Right hindlimb (tissue), 1 donor: ENCODE results near the gene SLC26A8.
"Not testable (repeated sequence)": the region's sequence is repeated elsewhere in the genome, so short reads cannot be mapped to it uniquely, and the experiment has no call there.

Experiments
- DNase-seq: peaks from one replicate; pipeline ENCODE4 v3.0.0-alpha.2; 2018

SLC26A8 gene

DNA sequence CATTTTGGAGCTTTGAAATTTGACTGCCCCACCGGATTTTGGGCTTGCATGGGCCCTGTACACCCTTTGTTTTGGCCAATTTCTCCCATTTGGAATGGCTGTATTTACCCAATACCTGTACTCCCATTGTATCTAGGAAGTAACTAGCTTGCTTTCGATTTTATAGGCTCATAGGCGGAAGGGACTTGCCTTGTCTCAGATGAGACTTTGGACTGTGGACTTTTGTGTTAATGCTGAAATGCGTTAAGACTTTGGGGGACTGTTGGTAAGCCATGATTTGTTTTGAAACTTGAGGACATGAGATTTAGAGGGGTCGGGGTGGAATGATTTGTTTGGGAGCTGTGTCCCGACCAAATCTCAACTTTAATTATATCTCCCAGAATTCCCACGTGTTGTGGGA, 83.3 kb downstream of the SLC26A8 start:
- DNase-seq: not testable (repeated sequence)

DNA sequence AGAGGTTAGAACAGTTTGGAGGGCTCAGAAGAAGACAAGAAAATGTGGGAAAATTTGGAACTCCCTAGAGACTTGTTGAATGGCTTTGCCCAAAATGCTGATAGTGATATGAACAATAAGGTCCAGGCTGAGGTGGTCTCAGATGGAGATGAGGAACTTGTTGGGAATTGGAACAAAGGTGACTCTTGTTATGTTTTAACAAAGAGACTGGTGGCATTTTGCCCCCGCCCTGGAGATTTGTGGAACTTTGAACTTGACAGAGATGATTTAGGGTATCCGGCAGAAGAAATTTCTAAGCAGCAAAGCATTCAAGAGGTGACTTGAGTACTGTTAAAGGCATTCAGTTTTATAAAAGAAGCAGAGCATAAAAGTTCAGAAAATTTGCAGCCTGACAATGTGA, 84.4 kb downstream of the SLC26A8 start:
- not testable (repeated sequence) for DNase-seq

DNA sequence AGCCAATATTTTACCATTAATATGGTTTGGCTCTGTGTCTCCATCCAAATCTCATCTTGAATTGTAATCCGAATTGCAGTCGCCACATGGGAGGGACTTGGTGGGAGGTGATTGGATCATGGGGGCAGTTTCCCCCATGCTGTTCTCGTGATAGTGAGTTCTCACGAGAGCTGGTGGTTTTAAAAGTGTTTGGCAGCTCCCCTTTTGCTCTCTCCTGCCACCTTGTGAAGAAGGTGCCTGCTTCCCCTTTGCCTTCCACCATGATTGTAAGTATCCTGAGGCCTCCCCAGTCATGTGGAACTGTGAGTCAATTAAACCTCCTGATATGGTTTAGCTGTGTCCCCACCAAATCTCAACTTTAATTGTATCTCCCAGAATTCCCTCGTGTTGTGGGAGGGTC, 85.2 kb downstream of the SLC26A8 start:
- DNase-seq: not testable (repeated sequence)

DNA sequence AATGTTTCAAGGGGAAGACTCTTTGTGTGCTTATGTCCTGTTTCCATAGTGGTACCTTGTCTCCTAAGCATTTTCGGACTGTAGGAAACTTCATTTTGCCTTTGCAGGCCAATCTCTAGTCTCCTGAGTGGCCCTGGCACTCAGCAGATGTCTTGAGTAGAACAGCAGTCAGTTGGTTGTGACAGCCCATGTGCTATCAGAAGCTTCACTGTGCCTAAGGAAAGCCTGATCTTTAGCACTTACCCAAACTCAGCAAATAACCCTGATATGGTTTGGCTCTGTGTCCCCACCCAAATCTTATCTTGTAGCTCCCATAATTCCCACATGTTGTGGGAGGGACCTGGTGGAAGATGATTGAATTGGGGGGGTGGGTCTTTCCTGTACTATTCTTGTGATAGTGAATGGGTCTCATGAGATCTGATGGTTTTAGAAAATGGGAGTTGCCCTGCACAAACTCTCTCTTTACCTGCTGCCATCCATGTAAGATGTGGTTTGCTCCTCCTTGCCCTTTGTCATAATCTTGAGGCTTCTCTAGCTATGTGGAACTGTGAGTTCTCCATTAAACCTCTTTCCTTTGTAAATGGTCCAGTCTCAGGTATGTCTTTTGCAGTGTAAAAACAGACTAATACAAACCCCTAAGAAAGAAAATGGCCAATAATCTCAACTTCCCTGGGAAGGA, 87.6 kb downstream of the SLC26A8 start:
- DNase-seq: no peak

DNA sequence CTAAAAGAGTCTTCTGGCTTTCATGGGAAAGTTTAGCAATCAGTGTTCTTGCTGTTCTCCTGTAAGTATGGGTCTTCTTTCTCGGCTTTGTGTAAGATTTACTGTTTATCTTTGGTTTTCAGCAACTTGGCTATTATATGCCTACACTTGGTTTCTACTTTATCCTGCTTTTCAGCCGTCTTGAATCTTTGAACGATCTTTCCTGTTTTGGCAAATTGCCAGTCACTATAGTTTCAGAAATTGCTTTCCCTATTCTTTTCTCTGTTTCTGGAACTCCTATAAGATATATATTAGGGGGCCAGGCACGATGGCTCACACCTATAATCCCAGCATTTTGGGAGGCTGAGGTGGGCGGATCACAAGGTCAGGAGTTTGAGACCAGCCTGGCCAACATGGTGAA, 89.0 kb downstream of the SLC26A8 start:
- no peak for DNase-seq

DNA sequence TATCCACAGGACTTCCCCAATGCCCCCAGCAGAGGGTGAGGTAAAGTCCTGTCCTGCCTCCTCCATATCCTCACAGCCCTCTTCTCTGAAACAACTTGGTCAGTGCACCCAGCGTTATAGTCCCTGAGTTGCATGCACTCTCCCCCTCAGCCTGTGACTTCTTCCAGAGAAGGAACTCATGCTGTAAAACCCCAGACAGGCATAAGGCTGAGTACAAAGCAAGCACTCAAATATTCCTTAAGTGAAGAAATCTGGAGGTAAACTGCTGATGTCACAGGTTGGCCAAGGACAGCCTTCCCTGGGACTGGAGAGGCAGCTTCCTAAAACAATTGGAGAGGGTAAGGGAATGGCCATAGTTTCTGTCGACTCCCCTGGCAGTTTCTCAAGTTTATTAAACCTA, 90.6 kb downstream of the SLC26A8 start:
- no peak for DNase-seq

DNA sequence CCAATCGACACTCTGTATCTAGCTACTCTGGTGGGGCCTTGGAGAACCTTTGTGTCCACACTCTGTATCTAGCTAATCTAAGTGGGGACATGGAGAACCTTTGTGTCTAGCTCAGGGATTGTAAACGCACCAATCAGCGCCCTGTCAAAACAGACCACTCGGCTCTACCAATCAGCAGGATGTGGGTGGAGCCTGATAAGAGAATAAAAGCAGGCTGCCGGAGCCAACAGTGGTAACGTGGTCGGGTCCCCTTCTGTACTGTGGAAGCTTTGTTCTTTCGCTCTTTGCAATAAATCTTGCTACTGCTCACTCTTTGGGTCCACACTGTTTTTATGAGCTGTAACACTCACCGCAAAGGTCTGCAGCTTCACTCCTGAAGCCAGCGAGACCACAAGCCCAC, 92.6 kb downstream of the SLC26A8 start:
- DNase-seq: not testable (repeated sequence)

DNA sequence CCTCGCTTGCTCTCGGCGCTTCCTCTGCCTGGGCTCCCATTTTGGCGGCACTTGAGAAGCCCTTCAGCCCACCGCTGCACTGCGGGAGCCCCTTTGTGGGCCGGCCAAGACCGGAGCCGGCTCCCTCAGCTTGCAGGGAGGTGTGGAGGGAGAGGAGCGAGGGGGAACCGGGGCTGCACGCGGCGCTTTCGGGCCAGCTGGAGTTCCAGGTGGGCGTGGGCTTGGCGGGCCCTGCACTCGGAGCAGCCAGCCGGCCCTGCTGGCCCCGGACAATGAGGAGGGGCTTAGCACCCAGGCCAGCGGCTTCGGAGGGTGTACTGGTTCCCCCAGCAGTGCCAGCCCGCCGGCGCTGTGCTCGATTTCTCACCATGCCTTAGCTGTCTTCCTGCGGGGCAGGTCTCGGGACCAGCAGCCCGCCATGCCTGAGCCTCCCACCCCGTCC, 93.3 kb downstream of the SLC26A8 start:
- no peak for DNase-seq

DNA sequence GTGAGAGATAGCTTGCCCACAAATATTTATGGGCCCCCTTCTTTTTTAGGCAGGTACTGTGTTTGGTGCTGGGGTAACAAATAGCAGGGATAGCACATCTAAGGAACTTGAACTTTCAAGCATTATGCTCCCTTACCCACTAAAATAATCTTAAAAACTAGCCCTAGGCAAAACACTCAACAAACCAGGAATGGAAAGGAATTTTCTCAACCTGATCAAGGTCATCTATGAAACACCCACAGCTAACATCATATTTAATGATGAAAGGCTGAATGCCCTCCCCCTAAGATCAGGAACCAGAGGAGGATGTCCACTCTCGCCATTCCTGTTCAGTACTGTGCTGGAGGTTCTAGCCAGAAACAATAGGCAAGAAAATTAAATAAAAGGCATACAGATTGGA, 94.8 kb downstream of the SLC26A8 start:
- no peak for DNase-seq

DNA sequence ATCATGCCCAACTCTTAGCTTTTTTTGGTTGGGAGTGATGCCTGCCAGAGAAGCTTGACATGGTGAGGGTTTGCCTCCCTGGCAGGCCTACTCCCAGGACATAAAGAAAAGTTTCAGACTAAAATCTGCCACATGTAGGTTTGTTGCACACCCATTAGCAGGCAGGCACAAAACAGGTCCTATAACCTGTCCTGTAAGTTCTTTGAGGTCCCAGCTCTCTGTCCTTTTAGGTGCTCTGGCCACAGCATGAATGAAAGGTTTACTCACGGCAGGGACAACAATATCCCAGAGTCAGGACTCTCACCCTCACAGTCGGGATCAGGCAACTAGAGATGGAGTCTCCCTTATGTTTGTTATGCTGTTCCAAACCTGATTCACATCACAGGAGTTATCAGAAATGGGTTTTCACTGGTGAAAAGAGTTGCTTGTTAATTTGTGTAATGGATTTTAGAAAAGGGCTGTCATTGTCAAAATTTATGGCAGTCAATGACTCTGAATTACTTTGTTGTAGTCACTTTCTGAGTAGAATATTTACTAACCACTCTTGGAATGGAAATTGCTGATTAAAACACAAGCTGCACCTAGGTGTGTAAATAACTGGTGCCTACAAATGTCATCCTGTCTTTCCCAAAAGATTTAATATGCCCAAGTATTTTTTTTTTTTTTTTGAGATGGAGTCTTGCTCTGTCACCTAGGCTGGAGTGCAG, 97.8 kb downstream of the SLC26A8 start:
- DNase-seq: no peak

DNA sequence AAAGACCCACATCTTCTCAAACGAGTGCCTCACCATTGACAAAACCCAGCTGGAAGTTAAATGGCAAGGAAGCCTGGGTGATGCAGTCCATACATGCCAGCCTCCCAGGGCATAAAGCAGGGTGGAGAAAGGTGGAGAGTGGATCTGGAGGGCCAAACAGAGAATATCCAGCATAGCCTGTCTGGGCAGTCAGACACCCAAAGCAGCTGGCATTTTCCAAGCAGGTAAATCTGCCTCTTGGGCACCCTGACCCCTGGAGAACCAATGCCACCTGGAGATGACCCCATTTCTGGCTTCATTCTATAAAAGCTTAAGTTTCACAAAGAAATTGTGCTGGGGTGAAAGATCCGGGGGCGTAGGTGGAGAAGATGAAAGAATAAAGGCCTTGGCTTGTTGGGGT, 98.5 kb downstream of the SLC26A8 start:
- DNase-seq: no peak

DNA sequence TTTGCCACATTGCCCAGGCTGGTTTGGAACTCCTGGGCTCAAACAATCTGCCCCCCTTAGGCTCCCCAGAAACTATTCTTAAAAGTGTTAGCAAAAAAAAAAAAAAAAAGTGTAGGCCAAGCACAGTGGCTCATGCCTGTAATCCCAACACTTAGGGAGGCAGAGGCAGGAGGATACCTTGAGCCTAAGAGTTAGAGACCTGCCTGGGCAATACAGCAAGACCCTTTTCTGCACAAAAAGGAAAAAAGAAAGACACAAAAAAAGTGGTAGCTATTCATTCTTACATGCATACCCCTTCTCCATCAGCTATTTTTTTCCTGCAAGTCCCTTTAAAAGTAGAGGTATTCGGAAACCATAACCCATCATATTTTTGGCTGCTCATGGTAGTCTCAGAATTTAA, 100.3 kb downstream of the SLC26A8 start:
- DNase-seq: no peak

DNA sequence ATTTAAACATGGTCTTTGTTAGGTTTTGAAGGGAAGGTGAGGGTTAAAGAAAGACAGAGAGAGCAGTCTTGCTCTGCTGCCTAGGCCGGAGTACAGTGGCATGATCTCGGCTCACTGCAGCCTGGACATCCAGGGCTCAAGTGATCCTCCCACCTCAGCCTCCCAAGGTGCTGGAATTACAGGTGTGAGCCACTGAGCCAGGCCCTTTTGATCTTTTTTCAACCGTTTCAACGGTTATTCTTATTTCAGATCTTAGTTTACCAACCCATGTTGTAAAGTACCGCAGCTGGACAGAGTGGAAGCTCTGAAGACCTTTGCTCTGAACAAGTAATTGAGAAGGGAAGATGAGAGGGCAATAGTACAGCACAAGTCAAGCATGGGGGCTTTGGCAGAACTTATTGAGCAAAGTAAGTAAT, 102.3 kb downstream of the SLC26A8 start:
- no peak for DNase-seq

DNA sequence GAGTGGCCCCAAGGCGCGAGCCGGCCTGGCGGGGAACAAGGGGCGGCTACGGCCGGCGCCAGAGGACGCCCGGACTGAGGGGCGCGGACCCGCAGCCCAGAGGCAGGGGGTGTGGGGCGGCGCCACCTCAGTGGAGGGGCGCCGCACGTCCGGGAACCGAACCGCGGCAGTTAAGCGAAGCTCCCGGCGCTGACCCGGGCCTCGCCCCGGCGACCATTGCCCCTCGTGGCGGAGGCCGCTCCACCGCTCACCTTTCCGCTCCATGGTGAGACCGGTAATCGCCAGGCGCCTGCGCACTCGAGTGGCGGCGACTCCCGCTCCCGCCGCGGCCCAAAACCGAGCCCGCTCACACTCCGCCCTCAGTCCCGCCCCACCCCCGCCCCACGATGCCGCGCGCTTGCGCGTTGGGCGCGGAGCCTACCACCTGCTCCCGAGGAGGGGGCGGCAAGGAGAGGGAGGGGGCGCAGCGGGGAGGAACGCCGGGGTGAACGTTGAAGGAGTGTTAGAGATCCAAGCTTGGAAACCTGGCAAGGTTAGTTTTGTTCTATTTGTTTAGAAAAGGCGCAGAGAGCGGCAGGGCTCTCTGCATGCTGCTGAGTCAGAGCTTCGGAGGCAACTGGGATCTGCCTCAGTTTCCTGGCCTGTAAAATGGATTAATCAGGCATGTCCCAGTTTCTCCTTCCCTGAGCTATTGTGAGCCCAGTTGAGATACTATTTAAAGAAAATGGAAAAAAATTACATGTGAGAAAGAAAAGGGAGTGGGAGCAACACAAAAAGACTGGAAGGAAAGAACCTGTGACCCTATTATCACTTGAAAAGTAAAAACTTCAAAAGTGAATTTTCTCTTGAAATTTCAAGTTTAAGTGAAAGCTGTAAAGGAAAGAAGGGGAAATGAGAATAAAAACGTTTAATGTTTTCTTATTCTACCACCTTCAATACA, 103.4 kb downstream of the SLC26A8 start, which contains the start of gene SRPK1:
SRPK1 (minus strand) TSS at position 306 of the 940 bp plus-strand sequence; CDS start at position 264, 42 bp downstream.
- DNase-seq: peak; percentile 93

DNA sequence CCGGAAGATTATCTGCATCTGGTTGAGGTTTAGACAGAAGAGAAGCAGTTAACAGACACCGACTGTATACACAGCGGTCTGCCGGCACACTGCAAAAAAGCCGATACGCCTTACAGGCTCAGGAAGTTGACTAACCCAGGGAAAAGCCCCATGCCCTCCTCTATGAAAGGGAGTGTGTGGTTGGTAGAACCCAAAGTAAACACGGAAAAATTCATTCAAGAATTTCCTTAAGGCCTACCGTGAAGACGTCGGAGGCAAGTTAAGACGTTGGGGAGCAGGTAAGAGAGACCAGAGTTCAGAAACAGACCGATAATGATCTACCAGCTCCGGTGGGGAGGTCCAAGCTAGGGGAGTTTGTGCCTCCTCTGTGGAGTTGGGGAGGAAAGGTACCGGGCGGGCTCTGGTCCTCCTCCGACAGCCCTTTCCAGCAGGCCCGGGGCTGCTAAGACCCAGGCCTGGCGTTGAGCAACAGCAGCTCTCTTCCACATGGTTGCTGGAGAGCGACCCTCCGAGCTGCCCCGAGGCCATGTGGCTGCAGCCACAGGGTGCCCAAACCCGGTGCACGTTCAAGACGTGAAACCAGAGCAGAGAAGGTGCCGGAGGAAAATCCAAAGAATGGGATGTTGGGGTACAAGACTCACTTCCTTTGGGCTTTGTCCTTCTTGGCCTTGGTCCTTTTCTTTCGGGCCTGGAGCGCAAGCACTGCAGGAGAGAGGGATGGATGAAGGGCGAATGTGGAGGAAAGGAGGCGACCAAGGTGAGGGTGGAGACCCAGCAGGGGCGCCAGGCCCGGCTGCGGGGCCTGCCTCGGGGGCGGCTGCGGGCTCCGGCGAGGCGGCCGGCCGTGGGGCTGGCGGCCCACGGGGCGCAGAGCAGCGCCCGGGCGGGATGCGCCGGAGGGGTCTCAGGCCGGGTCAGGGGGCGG, 104.4 kb downstream of the SLC26A8 start:
- DNase-seq: peak; percentile 33

DNA sequence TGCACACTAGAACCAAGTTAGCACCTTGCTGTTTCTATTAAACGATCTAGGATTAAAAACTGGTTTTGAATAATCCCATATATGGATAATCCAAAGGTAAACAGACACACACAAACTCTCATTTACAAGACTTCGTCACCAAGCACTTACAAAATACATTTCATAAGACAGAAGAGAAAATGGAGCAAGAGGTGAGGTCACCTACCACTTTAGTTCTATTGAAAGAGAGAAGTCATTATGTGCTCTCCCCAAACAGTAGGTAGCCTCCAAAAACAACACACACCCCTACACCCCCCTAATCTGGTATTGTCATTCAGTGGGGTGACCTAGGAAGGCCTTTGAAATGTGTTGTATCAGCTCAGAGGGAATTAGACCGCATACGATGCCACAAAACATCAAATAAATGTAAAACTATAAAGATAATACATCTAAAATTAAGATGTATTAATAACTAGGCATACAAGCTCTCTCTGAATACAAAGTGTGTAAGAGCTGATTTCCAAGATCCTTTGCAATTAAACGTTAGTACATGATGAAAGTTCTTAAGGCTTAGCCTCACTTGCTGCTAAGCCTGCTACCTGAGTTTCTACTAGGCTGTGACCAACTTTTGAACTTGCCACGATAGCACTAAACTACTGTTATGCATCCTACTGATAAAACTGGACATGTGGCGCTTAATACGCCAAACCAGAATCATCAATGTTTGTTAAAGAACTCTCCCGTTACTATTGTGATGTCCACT, 105.2 kb downstream of the SLC26A8 start:
- DNase-seq: no peak

DNA sequence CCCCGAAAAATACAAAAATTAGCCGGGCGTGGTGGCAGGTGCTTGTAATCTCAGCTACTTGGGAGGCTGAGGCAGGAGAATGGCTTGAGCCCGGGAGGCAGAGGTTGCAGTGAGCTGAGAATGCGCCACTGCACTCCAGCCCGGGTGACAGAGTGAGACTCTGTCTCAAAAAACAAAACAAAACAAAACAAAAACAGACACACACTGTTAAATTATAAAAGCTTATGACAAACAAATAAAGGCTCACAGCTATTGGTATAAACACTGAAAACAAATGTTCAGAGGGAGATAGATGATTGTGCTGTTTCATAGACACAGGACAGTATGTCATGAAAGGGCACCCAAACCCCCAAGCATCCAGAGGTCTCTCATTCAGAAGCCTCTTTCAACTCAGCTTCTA, 107.5 kb downstream of the SLC26A8 start:
- not testable (repeated sequence) for DNase-seq

DNA sequence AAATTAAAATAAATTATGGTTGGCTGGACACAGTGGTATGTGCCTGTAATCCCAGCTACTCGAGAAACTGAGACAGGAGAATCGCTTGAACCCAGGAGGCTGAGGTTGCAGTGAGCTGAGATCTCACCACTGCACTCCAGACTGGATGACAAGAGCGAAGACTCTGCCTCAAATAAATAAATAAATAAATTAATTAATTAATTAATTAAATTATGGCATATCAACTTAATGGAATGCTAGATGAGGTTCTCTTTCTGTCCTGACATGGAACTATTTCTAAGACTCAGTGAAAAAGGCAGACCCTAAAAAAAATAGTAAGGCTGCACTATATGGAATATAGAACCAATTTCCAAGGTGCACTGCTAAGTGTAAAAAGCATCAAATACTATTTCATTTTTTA, 108.4 kb downstream of the SLC26A8 start:
- no peak for DNase-seq

DNA sequence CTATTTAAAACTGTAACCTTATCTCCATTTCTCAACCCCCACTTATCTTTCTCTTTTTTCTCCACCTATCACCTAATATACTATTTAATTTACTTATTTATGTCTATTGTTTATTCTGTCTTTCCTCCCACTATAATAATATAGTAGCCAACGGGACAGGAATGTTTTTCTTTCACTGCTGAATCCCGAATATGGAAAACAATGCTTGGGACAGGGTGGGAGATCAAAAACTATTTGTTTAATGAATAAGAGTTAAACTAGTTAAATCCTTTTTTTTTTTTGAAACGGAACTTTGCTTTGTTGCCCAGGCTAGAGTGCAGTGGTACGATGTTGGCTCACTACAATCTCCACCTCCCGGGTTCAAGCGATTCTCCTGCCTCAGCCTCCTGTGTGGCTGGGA, 109.9 kb downstream of the SLC26A8 start:
- no peak for DNase-seq

DNA sequence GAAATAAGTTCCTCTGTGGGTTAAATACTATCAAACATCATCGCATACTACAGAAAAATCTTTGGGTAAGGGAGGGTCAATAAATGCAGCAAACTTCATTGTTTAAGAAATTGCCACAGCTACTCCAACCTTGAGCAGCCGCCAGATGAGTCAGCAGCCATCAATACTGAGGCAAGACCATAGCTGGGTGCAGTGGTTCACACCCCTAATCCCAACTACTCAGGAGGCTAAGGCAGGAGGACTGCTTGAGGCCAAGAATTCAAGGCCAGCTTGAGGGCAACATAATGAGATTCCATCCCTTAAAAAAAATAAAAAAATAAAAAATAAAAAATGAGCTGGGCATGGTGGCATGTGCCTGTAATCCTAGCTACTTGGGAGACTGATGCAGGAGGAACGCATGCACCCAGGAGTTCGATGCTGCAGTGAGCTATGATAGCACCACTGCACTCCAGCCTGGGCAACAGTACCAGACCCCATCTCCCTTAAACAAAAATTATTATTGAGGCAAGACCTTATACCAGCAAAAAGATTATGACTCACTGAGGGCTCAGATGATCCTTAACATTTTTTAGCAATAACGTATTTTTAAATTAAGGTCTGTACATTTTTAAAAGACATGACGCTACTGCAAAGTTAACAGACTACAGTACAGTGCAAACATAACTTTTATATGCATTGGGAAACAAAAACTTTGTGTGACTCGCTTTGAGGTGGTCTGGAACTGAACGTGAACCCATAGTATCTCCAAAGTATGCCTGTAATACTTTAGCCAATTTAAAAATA, 112.4 kb downstream of the SLC26A8 start:
- DNase-seq: no peak

DNA sequence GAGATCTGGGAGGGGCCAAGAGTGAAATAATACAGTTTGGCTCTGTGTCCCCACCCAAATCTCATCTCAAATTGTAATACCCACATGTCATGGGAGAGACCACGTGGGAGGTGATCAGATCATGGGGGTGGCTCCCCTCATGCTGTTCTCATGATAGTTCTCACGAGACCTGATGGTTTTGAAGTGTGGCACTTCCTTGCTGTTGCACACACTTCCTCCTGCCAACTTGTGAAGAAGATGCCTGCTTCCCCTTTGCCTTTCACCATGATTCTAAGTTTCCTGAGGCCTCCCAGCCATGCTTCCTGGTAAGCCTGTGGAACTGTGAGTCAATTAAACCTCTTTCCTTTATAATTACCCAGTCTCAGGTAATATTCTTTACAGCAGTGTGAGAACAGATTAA, 114.9 kb downstream of the SLC26A8 start:
- not testable (repeated sequence) for DNase-seq
